Thyroid gland (tissue), 4 donors: ENCODE measurements around the gene HMGN2.

ENCODE experiments used
- CTCF ChIP-seq, 6 experiments: fragments of 200-600 bp in 3 of 6; fragments of 450-650 bp in 3 of 6; sonication (generic) in 3 of 6; IDR thresholded peaks; one replicate each; pipeline ENCODE4 v1.5.1; 2016 to 2019; ENCODE audit warnings: antibody characterized with exemption in 6 of 6, mild to moderate bottlenecking in 2 of 6, inconsistent platforms in 1 of 6, moderate library complexity in 1 of 6
- POLR2A ChIP-seq, 2 donors: fragments of 450-650 bp; IDR thresholded peaks; one replicate each; pipeline ENCODE4 v1.6.1; 2017; ENCODE audit warnings: antibody characterized with exemption in 2 of 2, mild to moderate bottlenecking in 2 of 2, moderate library complexity in 1 of 2

GRCh38 chr1:26431979-26432695, 40.1 kb upstream of the HMGN2 start, which contains the start of gene DHDDS:
- TF ChIP-seq CTCF (IDR thresholded peaks at IDR 0.05) (peak in 1 of 6 experiments; percentile 20), POLR2A (IDR thresholded peaks at IDR 0.05) (peak in 1 of 2 donors; percentile 84)
